GM18867 (cell line): Measurements from ENCODE around the gene CCDC122.
A peak's percentile ranks its signal among the peaks of the same experiment; 100 is the strongest.

Experiments
- ATAC-seq: cut with Tn5 transposase; IDR thresholded peaks from one replicate; pipeline ENCODE4 v1.9.1; 2021; ENCODE audit warnings: mild to moderate bottlenecking, moderate library complexity; ENCODE audit not compliant: unreplicated experiment

CCDC122 gene

GRCh38 chr13:43878892-43879754 lies at the start of gene CCDC122:
Gene CCDC122 (minus strand): TSS chr13:43879740. CDS start chr13:43869376, 10,364 bp downstream.
- peak; percentile 83 for ATAC-seq

DNA sequence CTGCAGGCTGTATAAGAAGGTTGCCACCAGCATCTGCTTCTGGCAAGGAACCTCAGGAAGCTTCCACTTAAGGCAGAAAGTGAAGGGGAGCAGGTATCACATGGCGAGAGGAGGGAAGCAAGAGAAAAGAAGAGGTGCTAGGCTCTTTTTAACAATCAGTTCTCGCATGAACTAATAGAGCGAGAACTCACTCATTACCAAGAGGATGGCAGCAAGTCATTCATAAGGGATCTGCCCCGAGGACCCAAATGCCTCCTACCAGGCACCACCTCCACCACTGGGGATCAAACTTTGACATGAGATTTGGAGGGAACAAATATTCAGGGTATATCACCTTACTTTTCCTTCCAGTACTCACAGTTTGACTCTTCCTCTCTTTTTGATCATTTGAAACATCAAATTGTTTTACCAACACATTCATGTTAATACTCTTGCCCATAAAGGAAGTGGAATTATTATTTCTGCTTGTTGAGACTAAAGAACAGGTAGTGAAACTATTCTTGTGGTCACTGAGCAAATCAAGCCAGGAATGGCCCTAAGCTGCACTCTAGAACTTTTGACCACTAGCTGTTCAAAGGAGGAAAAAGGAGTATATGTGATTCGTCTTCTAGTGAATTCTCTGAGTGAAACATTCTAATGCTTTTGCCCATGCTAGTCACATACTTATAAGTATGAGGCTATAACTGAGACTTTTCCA lies 45.2 kb upstream of the CCDC122 start:
- ATAC-seq = peak; percentile 98

- ATAC-seq = no peak
Measured at GRCh38 chr13:43920965-43921674, 41.6 kb upstream of the CCDC122 start.

DNA sequence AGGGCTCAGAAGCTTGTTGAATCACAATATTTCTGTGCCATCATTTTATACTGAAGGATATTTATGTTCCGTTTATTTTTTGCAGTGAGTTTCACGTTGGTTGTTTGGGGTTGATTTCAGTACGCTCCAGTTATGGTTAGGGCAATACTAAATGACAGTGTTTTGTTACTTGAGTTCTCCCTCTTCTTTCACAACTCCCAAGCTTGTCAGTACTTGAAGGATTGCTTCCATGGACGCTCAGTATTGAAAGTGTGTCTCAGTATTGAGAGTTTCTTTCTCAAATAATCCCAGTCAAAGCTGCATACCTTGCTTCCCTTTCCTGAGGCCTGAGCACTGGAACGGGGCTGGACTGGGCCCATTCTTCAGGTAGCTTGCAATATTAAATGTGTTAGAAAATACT lies 39.1 kb upstream of the CCDC122 start:
- ATAC-seq = no peak

- no peak for ATAC-seq
Measured at GRCh38 chr13:43916828-43917227, 37.3 kb upstream of the CCDC122 start.

GRCh38 chr13:43915451-43915850 lies 35.9 kb upstream of the CCDC122 start:
- no peak for ATAC-seq

DNA sequence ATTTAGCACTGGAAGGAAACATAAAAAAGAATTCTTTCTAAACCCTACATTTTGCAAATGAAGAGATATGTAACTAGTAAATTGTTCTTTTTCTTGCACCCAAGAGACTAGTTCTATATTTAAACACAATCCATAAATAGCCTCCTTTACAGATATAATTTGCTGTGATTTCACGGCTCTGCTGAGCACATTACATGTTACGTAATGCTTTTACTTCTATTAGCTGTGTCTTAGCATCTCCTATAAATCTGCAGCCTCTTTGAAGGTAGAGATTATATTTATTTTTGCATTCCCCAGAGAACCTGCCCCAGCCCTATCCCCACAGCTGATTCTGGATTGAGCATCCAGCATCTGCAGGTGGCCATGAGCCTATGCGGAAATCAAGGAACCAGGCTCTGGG lies 32.3 kb upstream of the CCDC122 start:
- no peak for ATAC-seq

- no peak for ATAC-seq
Measured at GRCh38 chr13:43911278-43911677, 31.7 kb upstream of the CCDC122 start.

GRCh38 chr13:43910856-43911255 lies 31.3 kb upstream of the CCDC122 start:
- no peak for ATAC-seq

DNA sequence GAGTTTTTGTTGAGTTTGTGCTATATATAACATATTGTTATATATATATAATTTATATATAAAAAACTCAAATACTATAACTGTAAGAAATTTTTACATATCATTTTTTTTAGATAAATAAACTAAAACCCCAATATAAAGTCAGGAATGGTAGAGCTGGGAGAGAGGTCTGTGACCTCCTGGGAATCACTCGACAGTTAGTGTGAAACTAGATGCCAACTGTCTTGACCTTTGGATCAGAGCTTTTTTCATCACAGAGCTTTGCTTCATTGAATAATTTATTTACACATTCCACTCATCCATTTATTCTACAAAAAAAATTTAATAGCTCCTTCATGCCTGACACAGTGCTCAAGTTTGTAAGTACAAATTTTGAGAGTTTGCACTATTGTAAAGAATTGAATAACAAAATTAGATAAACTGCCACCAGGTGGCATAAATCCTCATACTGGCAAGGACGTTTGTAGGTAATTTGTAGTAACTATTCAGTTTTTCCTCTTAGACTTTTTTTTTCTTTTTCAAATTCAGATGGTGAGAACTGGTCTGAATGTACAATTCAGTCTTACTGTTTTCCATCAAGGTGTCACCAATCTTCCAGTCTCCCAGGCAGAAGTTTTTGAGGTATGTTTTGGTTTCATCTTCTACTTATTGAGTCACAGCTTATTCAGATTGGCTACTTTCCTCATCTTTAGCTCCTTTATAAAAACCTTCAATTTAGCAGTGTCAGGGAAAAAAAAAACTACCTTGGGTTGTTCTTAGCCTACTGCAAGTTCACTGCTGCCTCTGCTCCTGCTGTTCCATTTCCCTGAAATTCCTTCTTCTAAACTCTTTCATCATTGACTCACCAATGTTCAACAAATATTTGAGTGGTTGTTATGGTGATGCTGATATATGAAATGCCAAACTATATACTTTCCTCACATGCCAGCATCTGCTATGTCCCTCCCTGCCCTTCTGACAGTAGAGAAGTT lies 28.9 kb upstream of the CCDC122 start:
- ATAC-seq = no peak

GRCh38 chr13:43905435-43906031 lies 26.0 kb upstream of the CCDC122 start:
- ATAC-seq = no peak

- ATAC-seq = no peak
Measured at GRCh38 chr13:43895940-43896339, 16.4 kb upstream of the CCDC122 start.

DNA sequence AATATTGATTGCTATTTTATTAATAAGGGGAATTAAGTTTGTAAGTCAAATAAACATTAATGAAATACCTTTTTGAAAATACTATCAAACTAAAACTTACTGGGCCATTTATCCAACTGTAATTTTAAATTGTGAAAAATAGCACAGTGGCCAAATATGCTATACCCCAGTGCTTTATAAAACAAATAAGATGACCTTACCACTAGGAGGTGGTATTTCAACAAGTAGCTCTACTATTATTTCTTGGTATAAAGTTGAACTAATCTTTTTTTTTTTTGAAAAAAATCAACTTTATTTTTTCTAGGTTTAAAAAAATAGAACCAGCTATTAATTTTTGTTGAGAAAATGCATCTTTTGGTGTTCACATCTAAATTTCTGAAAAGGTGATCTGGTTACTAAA lies 14.9 kb upstream of the CCDC122 start:
- ATAC-seq = no peak

GRCh38 chr13:43884222-43884621 lies 4.7 kb upstream of the CCDC122 start:
- ATAC-seq = no peak

DNA sequence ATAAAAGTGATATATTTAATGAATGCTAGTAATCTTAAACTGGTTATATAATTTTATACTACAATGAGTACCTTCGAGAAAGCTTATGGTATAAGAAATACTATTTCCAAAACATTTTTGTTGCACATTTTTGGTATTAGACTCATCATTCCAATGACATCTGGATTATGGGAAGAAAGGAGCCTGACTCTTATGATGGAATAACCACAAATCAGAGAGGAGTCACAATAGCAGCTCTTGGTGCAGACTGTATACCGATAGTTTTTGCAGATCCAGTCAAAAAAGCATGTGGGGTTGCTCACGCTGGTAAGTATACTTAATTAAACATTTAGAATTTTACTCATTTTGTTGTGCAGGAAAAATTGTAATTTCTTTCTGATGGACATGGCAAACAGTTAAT lies 4.1 kb upstream of the CCDC122 start:
- ATAC-seq = no peak

DNA sequence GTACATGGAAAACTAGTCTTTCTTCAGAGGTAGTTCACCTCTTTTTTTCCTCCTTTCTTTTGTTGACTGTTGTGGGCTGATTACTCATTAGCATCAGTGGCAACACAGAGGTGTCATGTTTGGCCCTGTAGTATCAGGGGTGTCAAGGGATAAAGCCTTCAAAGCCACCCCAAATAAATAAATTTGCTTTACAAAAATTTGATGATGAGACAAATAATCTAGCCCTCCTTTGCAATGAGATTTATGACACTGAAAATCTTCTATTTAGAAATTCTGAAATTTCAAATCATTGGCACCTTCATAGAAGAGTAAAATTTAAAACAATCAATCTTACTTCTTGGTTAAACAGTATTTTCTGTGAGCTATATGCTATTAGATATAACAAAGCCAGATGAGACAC lies 2.0 kb upstream of the CCDC122 start:
- ATAC-seq = no peak

- ATAC-seq = no peak
Measured at GRCh38 chr13:43880926-43881325, 1.4 kb upstream of the CCDC122 start.

DNA sequence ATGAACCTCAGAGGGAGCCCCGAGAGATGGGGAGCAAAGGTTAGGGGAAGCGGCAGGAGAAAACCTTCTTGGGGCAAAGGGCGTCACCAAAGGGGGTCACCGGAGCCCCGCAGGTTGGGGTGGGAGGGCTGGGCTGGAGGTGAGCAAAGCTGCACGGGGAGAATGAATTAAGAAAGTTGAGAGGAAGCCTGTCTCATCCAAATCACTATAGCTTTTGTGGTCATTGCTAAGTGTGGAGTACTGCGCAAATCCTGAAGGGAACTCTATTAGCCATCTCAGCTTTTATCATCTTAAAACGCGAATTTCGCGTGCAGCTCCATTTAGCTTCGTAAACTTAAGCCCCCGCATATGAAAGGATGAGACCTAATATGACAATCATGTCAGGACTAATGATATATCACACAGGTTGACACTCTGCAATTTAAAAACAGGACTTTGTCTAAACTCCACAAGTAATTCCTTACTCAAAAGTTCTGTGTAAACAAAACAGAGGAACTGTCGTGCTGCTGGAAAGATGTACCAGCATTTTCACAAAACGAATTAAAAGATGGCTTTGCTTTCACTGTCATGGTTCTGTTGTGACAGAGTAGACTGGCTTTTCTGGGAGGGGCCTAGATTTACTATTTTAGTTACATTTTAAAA lies 795 bp upstream of the CCDC122 start:
- no peak for ATAC-seq

- peak; percentile 52 for ATAC-seq
Measured at GRCh38 chr13:43879755-43880181, 228 bp upstream of the CCDC122 start, which contains the start of gene LACC1. Gene LACC1 (plus strand): TSS chr13:43879904. CDS start chr13:43880986, 1,082 bp downstream.
